ENCODE data around the gene NKIRAS1. TPM values are rescaled to one million over a fixed set of nuclear protein-coding genes. Genes with fewer than 3 reads are reported as not detected.
"Not testable (repeated sequence)": the region's sequence is repeated elsewhere in the genome, so short reads cannot be mapped to it uniquely, and the experiment has no call there.

The NKIRAS1 gene
- total RNA-seq, 1 donor from 2014 or later, result 7.1 TPM

DNA sequence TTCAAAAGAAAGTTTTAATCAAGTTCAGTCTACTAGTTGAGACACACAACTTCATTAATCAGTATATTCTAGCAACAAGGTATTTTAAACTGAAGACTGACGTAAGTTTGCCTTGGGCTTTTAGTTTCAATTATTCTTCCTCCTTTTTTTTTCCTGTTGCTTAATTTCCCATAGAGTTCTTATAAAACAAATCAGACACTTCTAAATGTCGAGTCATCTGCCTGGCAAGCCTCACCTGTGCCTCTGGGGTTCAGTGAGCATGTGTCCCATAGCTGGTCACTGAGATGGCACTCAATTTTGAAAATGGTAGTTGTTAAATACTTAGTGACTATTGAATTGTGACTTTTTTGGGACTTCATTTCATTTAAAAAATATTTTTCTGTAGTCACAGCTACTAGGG is 27.4 kb downstream of the NKIRAS1 start:
- TF ChIP-seq, protein P1, sequence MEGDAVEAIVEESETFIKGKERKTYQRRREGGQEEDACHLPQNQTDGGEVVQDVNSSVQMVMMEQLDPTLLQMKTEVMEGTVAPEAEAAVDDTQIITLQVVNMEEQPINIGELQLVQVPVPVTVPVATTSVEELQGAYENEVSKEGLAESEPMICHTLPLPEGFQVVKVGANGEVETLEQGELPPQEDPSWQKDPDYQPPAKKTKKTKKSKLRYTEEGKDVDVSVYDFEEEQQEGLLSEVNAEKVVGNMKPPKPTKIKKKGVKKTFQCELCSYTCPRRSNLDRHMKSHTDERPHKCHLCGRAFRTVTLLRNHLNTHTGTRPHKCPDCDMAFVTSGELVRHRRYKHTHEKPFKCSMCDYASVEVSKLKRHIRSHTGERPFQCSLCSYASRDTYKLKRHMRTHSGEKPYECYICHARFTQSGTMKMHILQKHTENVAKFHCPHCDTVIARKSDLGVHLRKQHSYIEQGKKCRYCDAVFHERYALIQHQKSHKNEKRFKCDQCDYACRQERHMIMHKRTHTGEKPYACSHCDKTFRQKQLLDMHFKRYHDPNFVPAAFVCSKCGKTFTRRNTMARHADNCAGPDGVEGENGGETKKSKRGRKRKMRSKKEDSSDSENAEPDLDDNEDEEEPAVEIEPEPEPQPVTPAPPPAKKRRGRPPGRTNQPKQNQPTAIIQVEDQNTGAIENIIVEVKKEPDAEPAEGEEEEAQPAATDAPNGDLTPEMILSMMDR (IDR thresholded peaks at IDR 0.05; ENCODE audit: insufficient read depth, low read length, poor library complexity, severe bottlenecking), result no peak
- H3K36me3 ChIP-seq (ENCODE audit: control insufficient read depth, insufficient read depth, low read length), result no peaks in the 10 kb centered on the region
- no peak for DNase-seq (ENCODE audit: low read depth)
- H3K27me3 ChIP-seq (ENCODE audit: control insufficient read depth, insufficient read depth, low read length), result no peaks in the 10 kb centered on the region
- no peak overlapping the region for H3K4me3 ChIP-seq (ENCODE audit: low read depth, low read length)

DNA sequence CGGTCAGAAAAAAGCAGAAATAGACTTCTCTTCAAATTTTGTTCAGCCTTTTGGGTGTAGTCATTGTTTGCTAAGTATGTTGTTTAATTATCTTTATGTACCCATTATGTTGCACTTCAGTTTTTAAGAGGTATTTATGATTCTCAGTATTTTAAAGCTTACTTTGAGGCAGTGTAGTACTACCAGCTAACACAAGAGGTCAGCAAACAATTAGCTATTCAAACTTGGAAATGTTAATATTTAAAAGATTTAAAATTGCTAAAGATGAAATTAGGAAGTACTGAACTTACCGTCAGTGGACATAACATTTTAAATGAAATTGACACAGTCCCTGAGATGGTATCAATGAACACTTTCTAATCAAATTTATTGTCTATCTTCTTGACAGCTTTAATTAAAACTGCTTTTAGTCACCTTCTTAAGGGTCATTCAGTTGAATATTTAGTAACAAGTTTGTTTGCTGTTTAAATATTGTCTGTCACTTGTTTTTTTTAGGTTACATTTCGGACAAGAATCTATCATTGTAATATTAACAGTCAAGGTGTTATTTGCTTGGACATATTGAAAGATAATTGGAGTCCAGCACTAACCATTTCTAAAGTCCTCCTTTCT is 28.1 kb downstream of the NKIRAS1 start:
- Histone ChIP-seq H3K4me3 (ENCODE audit: low read depth, low read length) (no peak overlapping the region), H3K27me3 (ENCODE audit: control insufficient read depth, insufficient read depth, low read length) (no peaks in the 10 kb centered on the region), H3K36me3 (ENCODE audit: control insufficient read depth, insufficient read depth, low read length) (no peaks in the 10 kb centered on the region)
- TF ChIP-seq, protein P1 (IDR thresholded peaks at IDR 0.05; ENCODE audit: insufficient read depth, low read length, poor library complexity, severe bottlenecking), result peak; percentile 72
- no peak for DNase-seq (ENCODE audit: low read depth)

DNA sequence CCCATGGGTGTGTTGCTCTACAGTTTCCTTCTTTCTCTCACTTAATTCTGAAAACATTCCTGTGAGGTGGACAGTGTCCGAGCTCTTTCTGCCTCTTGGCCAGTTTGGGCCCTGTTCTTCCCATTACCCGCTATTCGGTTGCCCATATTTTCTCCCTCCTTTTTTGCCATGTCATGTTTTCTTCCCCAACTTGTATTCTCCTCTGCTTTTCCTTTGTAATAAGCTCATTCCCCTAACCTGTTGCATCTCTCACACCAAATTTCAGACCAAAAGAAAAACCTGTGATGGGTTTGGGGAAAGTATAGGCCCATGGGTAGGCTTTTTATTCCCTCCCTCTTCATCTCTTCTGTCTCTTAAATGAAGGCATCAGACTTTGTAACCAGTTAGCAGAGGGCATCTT is 30.5 kb downstream of the NKIRAS1 start:
- TF ChIP-seq, protein P1 (IDR thresholded peaks at IDR 0.05; ENCODE audit: insufficient read depth, low read length, poor library complexity, severe bottlenecking), result no peak
- no peak for DNase-seq (ENCODE audit: low read depth)
- H3K4me3 ChIP-seq (ENCODE audit: low read depth, low read length), result no peak overlapping the region

DNA sequence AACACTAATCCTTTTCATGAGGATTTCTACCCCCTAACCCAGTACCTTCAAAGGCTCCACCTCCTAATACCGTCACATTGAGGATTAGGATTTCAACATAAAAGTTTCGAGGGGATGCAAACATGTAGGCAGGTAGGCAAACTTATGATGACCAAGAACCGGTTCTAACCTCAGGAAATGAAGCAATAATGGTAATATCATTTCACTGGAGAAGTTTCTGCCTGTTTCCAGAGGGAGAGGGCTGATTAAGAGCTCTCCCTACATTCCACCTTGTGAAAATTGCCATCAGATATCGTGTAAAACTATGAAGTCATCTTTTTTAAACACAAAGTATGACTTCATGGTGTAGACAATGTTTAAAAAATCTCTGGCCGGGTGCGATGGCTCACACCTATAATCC is 31.6 kb downstream of the NKIRAS1 start:
- H3K27me3 ChIP-seq (ENCODE audit: control insufficient read depth, insufficient read depth, low read length), result no peaks in the 10 kb centered on the region
- H3K4me3 ChIP-seq (ENCODE audit: low read depth, low read length), result no peak overlapping the region
- H3K36me3 ChIP-seq (ENCODE audit: control insufficient read depth, insufficient read depth, low read length), result peaks cover 2% of the 10 kb centered on the region
- DNase-seq (ENCODE audit: low read depth), result no peak
- TF ChIP-seq, protein P1 (IDR thresholded peaks at IDR 0.05; ENCODE audit: insufficient read depth, low read length, poor library complexity, severe bottlenecking), result no peak

More for the DNA sequence above, 30.5 kb downstream of the NKIRAS1 start:
- no peaks in the 10 kb centered on the region for H3K27me3 ChIP-seq (ENCODE audit: control insufficient read depth, insufficient read depth, low read length)
- H3K36me3 ChIP-seq (ENCODE audit: control insufficient read depth, insufficient read depth, low read length), result peaks cover 2% of the 10 kb centered on the region

DNA sequence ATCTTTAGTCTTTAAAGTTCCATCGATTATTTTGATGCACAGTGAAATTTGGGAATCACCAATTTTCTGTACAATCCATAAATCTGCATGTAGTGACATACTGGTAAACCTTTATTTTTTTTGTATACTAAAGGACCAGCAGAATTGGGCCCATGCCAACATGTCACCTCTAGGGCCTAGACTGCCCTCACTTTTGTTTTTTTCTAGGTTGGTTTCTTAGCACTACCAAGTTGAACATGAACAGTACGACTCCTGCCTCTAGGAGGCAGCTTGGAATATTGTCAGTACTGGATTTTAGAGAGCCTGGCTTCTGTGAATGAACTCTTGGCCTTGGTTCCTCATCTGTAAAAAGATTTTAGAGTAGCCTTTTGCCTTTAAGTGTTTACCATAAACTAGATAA is 32.3 kb downstream of the NKIRAS1 start:
- Histone ChIP-seq H3K27me3 (ENCODE audit: control insufficient read depth, insufficient read depth, low read length) (no peaks in the 10 kb centered on the region), H3K4me3 (ENCODE audit: low read depth, low read length) (no peak overlapping the region), H3K36me3 (ENCODE audit: control insufficient read depth, insufficient read depth, low read length) (peaks cover 2% of the 10 kb centered on the region)
- TF ChIP-seq, protein P1 (IDR thresholded peaks at IDR 0.05; ENCODE audit: insufficient read depth, low read length, poor library complexity, severe bottlenecking), result no peak
- no peak for DNase-seq (ENCODE audit: low read depth)

DNA sequence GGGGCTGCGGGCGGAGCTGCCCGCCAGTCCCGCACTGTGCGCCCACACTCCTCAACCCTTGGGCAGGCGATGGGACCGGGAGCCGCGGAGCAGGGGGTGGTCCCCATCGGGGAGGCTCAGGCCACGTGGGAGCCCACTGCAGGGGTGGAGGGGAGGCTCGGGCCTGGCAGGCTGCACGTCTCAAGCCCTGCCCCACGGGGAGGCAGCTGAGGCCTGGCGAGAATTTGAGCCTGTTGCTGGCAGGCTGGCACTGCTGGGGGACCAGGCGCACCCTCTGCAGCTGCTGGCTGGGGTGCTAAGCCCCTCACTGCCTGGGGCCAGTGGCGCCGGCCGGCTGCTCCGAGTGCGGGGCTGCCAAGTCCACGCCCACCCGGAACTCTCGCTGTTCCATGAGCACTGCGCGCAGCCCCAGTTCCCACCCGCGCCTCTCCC is 34.3 kb downstream of the NKIRAS1 start:
- Histone ChIP-seq H3K36me3 (ENCODE audit: control insufficient read depth, insufficient read depth, low read length) (peaks cover 2% of the 10 kb centered on the region), H3K27me3 (ENCODE audit: control insufficient read depth, insufficient read depth, low read length) (no peaks in the 10 kb centered on the region), H3K4me3 (ENCODE audit: low read depth, low read length) (no peak overlapping the region)
- TF ChIP-seq, protein P1 (IDR thresholded peaks at IDR 0.05; ENCODE audit: insufficient read depth, low read length, poor library complexity, severe bottlenecking), result no peak
- DNase-seq (ENCODE audit: low read depth), result no peak

DNA sequence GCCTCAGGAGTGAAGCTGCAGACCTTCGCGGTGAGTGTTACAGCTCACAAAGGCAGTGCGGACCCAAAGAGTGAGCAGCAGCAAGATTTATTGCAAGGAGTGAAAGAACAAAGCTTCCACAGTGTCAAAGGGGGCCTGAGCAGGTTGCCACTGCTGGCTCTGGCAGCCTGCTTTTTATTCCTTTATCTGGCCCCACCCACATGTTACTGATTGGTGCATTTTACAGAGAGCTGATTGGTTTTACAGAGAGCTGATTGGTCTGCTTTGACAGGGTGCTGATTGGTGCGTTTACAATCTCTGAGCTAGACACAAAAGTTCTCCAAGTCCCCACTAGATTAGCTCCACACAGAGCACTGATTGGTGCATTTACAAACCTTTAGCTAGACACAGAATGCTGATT is 34.8 kb downstream of the NKIRAS1 start:
- H3K36me3 ChIP-seq (ENCODE audit: control insufficient read depth, insufficient read depth, low read length); H3K27me3 ChIP-seq (ENCODE audit: control insufficient read depth, insufficient read depth, low read length); DNase-seq (ENCODE audit: low read depth); H3K4me3 ChIP-seq (ENCODE audit: low read depth, low read length): not testable (repeated sequence)

Measured in kidney epithelial cell (primary cell).